Gastrocnemius medialis (tissue), 4 donors: Measurements from ENCODE around the gene WIF1.

ENCODE experiments used
- CTCF ChIP-seq, 5 experiments: fragments of 450-650 bp in 3 of 5; fragments of 200-600 bp in 2 of 5; sonication (generic) in 2 of 5; IDR thresholded peaks in 4 of 5; conservative IDR thresholded peaks in 1 of 5; 1 replicate in 4 of 5; 2 replicates in 1 of 5; pipeline ENCODE4 v1.5.1; 2016 to 2019; ENCODE audit warnings: antibody characterized with exemption in 5 of 5, mild to moderate bottlenecking in 3 of 5, moderate library complexity in 3 of 5
- POLR2A ChIP-seq, 2 donors: fragments of 450-650 bp; IDR thresholded peaks; one replicate each; pipeline ENCODE4 v1.6.1; 2017; ENCODE audit warnings: antibody characterized with exemption in 2 of 2, mild to moderate bottlenecking in 2 of 2, moderate library complexity in 2 of 2

GRCh38 chr12:65022421-65022820, 98.7 kb downstream of the WIF1 start:
- no peak for TF ChIP-seq CTCF (IDR thresholded peaks at IDR 0.05 in 4 of 5, conservative IDR thresholded peaks at IDR 0.05 in 1 of 5)
- no peak for TF ChIP-seq POLR2A (IDR thresholded peaks at IDR 0.05)
